NCI-H128 (cell line): ENCODE results near the gene NCF4.

Experiments used
- DNase-seq: peaks from one replicate; lab custom pipeline; 2025; ENCODE audit not compliant: unreplicated experiment; lab: John Stamatoyannopoulos, UW

The NCF4 gene

DNA sequence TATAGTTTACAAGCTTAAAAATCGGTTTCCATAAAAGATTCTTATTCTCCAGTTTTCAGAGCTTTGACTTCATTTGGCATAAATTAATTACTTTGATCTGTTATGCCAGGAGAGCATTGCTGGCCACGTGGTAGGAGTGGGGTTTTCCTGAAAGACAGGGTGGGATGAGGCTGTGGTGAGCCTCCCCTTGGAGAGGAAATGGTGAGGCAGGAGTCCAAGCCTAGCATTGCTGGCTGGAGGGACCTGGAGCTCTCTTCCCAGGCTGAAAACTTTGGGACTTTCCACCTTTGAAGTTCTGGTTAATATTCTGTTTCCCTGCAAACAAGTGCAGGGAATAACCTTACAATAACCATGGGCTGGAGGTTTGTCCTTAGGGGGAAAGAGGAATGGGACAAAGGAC is 31.5 kb downstream of the NCF4 start:
- DNase-seq = no peak

DNA sequence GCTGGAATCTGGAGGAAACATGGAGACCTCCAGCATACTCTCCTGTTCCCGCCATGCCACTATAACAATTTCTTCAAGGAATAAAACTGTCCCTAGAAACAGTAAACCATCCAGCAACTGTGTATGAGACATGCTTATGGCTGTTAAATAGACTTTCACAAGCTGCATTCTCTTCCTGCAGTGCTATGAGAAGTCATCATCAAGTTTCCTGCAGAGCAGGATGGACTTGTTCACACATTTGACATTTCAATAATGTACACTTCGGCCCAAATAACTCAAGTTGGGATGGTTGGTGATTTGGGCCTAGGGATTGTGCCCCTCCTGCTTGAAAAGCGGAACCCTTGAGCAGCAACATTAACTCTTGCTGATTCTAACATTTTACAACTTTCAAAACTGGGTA is 32.5 kb downstream of the NCF4 start:
- DNase-seq = no peak

DNA sequence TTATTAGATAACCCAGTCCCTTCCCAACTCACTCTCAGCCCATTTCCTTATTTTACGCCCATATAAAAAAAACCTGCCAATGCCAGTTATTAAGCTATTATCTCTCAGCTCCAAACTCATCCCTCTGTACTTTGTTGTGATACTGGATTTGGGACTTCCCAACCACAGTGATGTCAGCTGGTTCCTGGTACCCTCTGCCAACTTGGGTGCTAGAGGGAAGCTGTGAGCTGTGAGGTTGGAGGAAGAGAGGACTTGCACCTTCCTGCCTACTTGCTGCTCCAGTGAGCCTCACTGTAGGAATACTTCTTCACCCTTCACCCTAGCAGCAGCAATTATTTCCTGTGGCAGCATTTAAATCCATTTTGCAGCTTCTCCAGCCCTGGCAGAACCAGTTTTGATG is 33.5 kb downstream of the NCF4 start:
- DNase-seq = no peak

DNA sequence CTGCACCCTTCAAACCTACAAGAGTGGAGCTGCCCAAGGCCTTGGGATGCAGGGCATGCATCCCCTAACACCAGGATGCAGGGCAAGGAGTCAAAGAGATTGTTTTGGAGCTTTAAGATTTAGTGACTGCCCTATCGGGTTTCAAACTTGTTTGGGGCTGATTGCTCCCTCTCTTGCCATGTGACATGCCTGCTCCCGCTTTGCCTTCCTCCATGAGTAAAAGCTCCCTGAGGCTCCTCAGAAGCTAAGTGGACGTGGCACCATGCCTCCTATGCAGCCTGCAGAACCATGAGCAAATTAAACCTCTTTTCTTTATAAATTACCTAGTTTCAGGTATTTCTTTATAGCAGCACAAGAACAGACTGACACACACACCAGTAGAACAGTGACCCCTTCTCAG is 36.8 kb downstream of the NCF4 start:
- DNase-seq = no peak

DNA sequence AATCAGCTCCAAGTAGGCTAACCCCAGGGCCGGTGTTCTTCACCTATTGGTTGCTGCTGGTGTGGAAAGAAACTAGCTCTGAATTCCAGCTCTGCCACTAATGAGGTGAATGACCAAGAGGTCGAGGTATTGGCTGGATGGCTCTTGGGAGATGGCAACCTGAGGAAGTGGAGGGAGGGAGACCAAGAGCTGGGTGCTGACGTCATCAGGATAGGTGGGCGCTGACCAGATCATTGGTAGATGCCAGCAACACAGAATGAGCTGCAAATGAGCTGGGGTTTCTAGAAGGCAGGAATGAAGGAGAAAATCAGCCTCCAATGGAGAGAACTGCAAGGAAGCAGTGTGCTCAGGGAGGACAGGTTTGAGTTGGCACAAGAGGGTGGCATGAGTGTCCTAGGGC is 37.9 kb downstream of the NCF4 start:
- DNase-seq = no peak

DNA sequence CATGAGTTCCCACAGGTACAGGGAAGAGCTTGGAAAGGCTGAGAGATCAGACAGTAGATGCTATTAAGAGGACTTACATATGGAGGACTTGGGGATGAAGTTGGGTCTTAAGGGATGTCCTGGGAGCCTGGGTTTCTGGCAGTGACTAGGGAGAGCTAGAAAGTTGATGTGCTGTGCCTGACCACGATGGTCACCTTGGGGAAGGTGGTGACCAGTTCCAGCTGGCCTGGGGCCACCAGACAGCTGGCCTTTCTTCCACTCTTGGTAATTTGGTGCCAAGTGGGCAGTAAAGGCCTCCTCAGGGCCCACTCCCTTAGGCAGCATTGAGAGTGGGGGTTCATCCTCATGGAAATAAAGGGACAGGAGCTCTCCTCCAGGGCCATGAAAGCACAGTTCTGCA is 38.7 kb downstream of the NCF4 start:
- no peak for DNase-seq

DNA sequence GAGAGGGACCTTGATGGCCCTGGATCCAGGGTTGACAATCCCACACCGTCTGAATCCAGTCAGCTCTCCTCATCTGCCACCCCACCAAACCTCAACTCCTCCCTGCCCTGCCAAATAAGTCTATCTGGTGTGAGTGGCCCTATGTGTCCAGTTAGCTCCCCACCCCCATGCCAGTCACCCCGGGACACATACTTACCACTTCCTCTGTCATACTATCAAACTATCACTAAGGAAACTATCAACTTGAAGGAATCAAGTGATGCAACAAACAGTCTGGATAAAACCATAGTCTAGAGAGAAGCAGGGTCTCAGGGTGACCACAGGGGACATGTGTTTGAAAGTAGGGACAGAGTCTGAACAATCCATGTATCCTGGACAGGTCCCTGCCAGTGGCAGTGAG is 39.4 kb downstream of the NCF4 start:
- no peak for DNase-seq

DNA sequence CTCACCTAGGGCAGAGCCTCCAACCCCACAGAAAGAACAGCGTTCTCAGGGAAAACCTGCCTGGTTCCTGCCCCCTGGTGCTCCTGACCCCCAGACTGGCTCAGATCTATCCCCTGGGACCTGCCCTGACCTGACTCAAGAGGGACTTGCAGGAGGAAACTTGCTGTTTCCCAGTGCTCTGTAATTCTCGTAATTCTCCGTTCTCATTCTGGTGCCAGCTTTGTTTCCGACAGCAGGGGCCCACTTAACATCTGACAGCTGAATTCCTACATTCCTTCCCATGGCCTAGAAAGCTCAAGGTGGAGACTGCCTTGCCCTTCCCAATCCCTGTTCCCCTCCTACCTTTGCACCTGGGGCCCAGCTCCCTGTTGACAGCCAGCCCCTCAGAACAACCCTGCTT is 40.1 kb downstream of the NCF4 start:
- DNase-seq = no peak

DNA sequence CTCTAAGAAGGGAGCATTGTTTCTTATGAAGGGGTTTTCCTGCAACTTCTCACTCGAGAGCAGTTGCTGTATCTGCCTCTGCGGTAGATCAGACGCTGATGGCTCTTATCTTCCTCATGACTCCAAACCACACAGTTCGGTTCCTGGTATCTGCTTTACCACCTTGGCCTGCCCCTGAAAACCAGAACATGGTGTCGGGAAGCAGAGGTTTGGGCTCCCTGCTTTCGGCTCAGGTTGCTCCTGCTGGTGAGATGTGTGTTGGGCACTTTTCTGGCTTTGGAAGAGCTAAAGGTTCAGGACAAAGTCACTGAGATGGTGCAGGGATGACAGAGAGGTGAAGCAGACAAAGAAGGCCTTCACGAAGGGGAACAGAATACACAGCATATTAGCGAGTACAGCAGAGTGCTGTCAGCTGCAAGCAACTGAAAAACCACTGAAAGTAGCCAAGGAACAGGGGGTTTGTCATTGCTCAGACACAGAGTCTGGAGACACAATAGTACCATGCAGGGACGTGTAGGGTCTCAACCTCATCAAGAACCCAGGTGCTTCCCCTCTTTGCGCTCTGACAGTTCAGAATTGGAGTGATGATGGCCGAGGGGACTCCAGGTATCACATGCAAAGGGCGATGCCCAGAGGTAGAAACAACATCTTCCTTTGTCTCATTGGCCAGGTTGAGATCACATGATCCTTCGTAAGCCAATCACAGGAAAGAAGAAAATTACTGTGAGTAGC is 40.8 kb downstream of the NCF4 start:
- no peak for DNase-seq

DNA sequence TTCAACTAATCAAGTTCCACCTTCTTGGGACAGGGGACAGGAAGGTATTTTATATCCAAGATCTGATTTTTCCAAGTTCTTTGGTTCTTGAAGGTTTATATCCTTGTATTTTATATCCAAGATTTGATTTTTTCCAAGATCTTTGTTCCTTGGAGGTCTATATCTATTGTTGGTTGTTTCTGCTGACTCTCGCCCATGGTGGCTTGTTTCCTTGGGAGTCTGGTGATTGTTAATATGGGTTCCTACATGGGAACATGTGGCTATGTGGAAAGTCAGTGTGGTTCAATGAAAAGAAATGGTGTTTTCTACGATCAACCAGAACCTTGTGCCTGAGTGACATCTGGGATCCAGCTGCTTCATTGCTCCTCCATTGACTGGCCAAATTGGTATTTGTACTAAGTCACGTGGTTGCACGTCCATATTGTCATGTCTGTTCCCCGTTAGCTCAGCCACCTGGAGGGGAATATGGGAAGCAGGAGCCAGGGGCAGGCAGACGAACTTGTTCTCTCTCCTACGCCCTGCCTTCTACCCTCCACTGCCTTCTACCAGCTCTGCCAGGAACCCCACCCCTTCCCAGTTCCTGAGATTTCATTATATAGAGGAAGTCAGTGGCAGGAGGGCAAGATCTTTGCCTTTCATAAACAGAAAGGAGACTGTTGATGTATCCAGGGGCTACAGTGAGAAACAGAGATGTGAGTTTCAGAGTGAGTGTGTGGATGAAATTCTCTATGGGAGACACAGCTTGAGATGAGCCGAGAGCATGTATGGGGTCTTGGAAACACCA is 41.5 kb downstream of the NCF4 start:
- DNase-seq = no peak

DNA sequence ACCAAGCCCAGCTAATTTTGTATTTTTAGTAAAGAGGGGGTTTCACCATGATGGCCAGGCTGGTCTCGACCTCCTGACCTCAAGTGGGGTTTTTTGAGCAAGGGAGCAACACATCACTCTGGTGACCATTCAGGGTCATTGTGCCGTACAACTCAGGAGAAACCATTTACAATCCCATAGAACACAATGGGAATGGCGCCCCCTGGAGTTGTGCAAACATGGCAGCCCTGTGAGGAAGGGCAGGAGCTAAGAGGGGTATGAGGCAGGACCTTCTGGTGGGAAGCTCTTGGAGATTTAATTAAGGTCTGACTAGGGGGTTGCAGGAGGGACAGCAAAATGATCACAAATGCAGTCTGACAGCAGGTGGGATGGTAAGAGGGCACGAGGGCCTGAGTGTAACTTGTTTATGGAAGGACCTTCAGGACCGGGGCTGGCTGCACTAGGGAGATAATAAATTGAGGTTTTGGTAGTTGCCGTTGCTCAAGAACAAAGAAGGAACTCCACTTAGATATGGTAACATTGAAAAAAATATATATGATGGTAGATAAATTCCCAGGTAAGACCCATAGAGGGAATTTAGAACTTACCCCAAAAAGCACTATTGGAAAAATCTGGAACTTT is 43.6 kb downstream of the NCF4 start:
- no peak for DNase-seq

DNA sequence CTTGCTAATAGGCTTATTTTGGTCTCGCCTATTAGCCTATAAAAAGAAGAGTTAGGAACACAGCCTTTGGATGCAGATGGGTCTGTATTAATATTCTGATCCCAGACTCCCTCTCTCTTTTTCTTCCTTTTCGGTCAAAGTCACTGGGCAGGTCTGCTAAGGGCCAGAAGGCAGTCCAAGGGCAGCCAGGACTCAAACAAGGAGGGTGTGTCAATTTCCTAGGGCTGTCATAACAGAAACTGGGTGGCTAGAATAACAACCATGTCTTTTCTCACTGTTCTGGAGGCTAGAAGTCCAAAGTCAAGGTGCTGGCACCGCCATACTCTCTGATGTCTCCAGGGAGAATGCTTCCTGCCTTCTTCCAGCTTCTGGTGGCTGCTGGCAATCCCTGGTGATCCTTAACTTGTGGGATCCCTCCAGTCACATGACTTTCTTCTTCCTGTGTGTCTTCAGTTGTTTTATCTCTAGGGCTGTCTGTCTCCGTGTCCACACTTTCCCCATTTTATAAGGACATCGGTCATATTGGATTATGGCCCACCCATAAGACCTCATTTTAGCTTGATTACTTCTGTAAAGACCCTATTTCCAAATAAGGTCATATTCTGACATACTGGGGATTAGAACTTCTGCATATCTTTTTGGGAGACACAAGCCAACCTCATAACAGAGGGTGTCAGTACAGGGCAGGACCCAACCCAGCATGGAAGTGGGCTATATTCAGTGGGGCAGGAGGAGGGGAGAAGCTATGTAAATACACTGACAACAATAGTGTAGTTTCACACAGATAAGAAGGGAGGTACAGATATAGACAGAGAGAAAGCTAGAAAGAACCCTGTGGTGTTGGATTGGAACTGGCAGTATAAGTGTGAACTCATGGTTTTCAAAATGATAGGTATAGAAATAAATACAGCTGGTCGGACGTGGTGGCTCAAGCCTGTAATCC is 46.7 kb downstream of the NCF4 start:
- DNase-seq = no peak

DNA sequence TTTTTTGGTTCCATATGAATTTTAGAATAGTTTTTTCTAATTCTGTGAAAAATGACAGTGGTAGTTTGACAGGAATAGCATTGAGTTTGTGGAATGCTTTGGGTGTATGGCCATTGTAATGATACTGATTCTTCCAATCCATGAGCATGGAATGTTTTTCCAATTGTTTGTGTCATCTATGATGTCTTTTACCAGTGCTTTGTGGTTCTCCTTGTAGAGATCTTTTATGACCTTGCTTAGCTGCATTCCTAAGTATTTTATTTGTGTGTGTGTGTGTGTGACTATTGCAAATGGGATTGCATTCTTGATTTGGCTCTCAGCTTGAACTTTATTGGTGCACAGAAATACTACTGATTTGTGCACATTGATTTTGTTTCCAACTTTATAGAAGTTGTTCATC is 49.7 kb downstream of the NCF4 start:
- DNase-seq = no peak

DNA sequence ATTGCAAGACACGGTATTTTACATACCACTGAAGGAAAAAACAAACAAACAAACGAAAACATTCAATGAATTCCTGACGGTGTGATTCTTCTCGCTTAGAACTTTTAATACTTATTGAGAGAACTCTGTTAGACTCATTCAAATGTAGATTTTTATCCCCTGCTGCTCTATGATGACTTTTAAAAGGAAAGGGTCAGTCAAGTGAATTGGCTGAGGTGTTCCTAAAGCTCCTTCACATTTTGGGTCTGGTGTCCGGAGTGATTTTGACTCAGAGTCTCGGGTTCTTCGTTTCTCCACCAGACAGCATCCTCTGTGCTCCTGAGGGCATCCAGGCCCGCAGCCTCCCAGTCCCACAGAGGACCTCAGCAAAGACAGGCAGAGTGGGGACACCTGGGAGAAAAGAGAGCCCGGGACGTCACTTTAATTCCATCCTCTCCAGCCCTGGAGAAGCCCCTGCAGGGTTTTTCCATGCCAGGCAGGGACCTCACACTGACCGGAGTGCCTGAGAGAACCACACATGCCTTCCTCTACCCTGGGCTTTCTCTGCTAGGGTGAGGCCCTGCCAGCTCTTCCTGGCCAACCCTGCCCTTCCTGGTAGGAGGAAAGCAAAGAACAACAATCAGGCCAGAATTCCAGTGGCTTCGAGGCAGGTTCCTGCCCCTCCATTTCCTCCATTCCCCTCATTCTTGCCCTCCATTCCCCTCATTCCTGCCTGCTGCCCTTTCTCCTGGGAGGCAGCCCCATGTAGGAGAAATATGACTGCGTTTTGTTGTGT is 51.3 kb downstream of the NCF4 start:
- DNase-seq = no peak

DNA sequence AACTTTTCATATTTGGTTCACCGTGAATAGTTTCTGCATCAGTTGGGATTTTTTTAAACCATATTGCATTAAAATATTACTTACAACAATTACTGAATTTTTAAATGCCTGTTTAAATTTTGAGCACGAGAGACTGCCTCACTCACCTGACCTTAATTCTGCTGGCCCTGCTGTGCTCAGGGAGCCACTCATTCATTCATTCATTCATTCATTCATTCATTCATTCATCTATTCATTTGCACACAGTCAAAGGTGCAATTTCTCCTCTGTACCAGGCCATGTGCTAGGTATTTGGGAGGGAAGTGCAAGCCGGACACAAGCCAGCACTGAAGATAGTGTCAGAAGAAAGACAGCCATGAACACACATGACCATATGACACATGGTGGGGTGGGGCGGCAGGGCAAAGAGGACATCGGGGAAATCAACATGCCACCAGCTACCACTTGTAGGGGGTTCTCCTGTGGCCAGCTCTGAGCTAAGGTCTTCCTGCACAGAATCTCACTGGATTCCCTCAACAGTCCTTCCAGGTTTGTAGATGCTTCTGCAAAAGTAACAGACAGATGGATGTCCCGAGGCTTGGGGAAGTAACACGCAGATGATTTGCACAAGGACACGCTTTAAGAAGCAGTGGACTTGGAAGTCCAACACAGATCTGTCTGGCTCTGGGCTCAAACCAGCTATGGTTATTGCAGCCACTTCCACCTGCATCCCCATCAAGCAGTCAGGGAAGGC is 52.1 kb downstream of the NCF4 start:
- no peak for DNase-seq

DNA sequence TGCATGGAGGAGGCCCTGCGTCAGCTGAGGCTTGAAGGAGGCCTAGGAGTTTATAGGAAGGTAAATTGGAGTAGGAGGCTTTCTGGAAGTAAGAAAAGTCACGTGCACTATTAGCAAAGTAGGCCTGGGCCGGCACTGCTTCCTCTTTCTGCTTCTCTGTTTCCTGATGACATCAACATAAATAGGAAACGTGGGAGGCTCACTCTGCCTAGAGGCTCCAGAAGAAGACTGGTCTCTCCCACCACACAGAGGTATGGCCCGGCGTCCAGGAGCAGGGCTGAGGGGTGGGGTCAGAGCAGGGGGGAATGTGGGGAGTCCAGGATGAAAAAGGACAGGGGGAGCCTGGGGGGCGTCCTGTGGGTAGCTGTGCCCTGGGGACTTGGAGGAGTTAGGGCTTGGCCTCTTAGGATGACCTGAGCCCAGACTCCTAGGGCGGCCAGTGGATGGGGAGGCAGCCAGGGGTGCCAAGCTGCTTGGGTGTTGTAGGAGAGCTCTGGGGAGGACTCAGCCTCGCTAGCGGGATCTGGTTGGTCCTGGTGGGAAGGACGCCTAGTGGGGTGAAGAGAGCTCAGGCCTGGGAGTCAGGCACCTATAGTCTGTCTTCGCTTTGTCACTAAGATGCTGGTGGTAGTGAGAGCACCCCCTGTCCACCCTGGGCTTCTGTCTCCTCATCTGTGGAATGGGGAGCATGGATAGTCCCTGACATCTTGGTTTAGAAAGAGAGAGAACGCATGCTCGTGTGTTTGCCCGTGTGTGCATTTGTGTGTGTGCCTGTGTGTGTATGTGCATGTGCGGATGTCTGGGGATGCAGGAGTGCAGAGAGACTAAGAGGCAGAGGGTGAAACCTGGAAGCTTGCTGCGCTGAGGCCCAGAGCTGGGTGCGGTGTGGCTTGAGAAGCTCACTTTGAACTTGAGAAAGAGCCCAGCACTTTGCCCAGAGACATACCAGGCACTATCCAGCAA is 52.9 kb downstream of the NCF4 start, which contains the start of gene CSF2RB:
Gene CSF2RB, plus strand, starts transcription at position 202 of the 963 bp plus-strand sequence. CDS start 8,580 bp downstream, outside the sequence.
- DNase-seq = no peak

DNA sequence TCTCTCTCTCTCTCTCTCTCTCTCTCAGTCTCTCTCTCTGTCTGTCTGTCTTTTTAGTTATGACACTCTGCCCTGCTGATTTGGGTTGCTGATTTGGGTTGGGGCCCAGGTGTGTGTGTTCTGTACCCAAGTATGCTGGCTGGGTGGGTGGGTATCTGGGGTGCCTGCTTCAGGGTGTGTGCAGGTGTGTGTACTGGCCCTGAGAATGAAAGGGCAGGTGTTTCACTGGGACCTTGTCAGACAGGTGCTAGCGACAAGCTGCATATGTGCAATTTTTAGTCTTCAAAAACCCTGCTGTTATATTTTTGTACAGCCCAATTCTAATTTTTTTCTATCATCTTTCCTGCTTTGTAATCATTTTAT is 53.6 kb downstream of the NCF4 start:
- DNase-seq = no peak

DNA sequence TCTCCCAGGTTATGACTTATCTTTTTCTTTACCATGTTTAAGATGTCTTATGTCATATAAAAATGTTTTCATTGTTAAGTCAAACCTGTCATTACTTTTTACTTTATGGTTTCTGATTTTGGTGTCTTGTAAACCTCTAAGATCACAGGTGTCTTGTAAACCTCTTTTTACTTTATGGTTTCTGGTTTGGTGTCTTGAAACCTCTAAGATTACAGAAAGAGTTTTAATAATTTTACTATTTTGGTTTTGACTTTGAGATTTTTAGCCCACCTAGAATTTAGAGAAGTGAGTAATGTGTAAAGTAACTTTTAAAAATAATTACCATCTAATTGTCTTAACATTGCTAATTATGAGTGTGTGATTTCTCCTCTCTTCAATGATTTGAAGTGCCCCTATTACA is 55.2 kb downstream of the NCF4 start:
- DNase-seq = no peak
